BJ (cell line): ENCODE measurements around the gene LRRC32. TPM values are rescaled to one million over a fixed set of nuclear protein-coding genes. Genes with fewer than 3 reads are reported as not detected.
A peak's percentile ranks its signal among the peaks of the same experiment; 100 is the strongest.
"Not testable (repeated sequence)": the region's sequence is repeated elsewhere in the genome, so short reads cannot be mapped to it uniquely, and the experiment has no call there.

ENCODE experiments used
- CTCF ChIA-PET: fragments of 350-600 bp; formaldehyde crosslinking; extraction: SDS; loops from one replicate; lab custom pipeline; 2021; ENCODE audit warnings: antibody characterized with exemption, inconsistent platforms; lab: Yijun Ruan, JAX
- POLR2A ChIA-PET: fragments of 300-600 bp; sonication (Branson Sonifier 250); formaldehyde crosslinking; extraction: SDS; loops from one replicate; lab custom pipeline; 2021; ENCODE audit warnings: antibody characterized with exemption; lab: Charles Lee
- DNase-seq: peaks from one replicate; pipeline ENCODE4 v3.0.0-alpha.2; 2011; ENCODE audit warnings: low read depth
- H3K27me3 ChIP-seq: 2 replicates; pipeline ENCODE4 v1.6.0; 2011; ENCODE audit warnings: low read length; ENCODE audit not compliant: control insufficient read depth, insufficient read depth
- H3K36me3 ChIP-seq: 2 replicates; pipeline ENCODE4 v1.5.1; 2011; ENCODE audit warnings: low read length; ENCODE audit not compliant: control insufficient read depth, insufficient read depth
- H3K4me3 ChIP-seq: 2 replicates; pipeline ENCODE4 v1.5.1; 2011; ENCODE audit warnings: low read depth, mild to moderate bottlenecking, control low read depth, low read length
- CTCF ChIP-seq: IDR thresholded peaks from 2 replicates; pipeline ENCODE4 v1.5.1; 2011; ENCODE audit warnings: low read depth, mild to moderate bottlenecking, control low read depth, inconsistent platforms, low read length, moderate library complexity; ENCODE audit not compliant: insufficient read depth
- polyA plus RNA-seq: library from polyadenylated mRNA; depleted of rRNA; stranded (reverse); fragments of >200 nt; gene quantifications from 2 replicates; pipeline ENCODE4 v1.2.3, GENCODE V29; 2011

The LRRC32 gene
- polyA plus RNA-seq, 1 experiment = 1.9 TPM

- TF ChIP-seq CTCF = no peak
- DNase-seq = no peak
- Histone ChIP-seq H3K27me3 (no peaks in the 10 kb centered on the region), H3K4me3 (no peak overlapping the region), H3K36me3 (no peaks in the 10 kb centered on the region)
- ChIA-PET CTCF (no interaction called here), POLR2A (no interaction called here)
Measured at GRCh38 chr11:76621466-76621865, 49.1 kb downstream of the LRRC32 start.

DNA sequence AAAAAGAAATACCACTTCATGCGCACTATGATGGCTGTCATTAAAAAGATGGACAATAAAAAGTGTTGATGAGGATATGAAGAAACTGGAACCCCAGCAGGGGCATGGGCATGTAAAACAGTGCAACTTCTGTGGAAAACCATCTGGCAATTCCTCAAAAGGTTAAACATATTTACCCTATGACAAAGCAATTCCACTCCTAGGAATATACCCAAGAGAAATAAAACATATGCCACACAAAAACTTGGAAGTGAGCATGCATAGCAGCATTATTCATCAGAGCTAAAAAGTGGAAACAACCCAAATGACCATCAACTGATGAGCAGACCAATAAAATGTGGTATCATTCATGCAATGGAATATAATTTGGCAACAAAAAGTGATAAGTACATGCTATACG is 50.1 kb downstream of the LRRC32 start:
- POLR2A ChIA-PET = interaction anchor here (0.5 kb wide), 1 partner anchor 276 kb away, joined by 3 read pairs; no protein-coding TSS in a partner anchor
- Histone ChIP-seq H3K4me3 (no peak overlapping the region), H3K27me3 (no peaks in the 10 kb centered on the region), H3K36me3 (no peaks in the 10 kb centered on the region)
- TF ChIP-seq CTCF = no peak
- CTCF ChIA-PET = no interaction called here
- peak; percentile 78 for DNase-seq

- CTCF ChIA-PET, DNase-seq, H3K27me3 ChIP-seq, H3K36me3 ChIP-seq, H3K4me3 ChIP-seq, POLR2A ChIA-PET: not testable (repeated sequence)
Measured at GRCh38 chr11:76619801-76620200, 50.7 kb downstream of the LRRC32 start.

DNA sequence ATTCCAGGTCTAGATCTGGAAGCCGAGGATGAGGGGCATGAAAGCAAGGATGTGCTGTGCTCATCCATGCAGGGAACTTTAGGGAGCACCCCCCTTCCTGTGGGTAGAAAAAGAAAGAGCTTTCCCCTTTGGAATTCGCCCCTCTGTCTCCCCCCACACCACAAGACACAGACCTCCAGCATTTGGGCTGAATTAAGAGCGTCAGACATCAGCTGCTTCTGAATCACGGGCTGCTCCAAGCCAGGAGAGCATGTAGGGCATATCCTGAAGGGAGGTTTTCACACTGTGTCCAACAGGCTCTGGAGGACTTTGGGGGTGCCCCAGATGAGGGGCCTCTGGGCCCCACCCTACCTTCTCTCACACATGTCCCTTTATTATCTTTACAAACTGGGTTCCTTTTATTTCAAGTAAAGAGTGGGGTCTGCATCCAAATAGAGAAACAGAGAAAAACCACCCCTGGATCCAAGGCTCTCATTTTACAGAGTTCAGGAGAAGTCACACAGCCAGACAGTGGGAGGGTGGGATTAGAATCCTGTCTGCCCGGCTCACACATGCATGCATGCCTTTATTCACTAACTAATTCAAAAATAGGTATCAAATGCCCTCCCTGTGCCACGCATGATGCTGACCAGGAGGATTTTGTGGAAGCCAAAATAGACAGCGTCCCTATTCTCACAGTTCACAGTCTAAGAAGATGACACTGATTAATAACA is 52.8 kb downstream of the LRRC32 start:
- no peaks in the 10 kb centered on the region for H3K36me3 ChIP-seq
- POLR2A ChIA-PET = no interaction called here

DNA sequence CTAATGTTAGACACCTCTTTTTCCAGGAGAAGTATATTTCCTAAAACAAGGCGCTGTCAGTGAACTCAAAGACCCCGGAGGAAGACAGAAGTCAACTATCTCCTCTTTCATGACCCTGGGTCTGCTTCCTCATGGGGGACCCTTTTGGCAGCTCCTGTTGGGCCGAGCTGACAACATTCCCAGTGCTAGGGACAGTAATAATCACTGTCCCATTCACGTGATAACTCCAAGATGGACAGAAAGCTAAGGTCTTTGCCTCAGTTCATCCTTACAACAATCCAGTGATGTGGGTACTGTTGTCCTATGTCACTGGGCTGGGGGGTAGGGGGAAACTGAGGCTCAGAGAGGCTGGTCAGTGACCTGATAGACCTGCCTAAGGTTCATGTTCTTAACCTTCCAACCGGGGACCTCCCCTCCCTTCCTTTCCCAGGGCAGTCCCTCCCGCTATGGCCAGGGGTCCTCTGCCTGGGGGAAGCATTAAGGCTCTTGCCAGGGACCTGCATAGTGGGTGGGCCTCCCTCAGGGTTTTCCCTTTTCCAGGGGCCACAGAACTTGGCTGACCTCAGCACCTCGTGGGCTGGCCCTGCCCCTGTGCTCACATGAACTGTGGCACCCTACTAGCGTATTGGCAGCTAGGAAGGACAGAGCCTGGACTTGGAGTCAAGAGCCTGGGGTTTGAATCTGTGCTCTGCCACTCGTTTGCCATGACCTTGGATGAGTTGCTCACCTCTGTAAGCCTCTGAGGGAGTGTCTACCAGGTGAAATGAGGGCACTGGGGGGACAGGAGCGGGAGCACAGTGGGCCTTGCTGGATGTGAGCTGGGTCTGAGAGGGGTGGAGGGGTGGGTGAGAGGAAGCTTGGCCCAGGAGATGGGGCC is 53.6 kb downstream of the LRRC32 start:
- H3K4me3 ChIP-seq = no peak overlapping the region
- ChIA-PET CTCF (no interaction called here), POLR2A (no interaction called here)
- TF ChIP-seq CTCF = no peak
- H3K36me3 ChIP-seq = no peaks in the 10 kb centered on the region
- H3K27me3 ChIP-seq = no peaks in the 10 kb centered on the region
- DNase-seq = no peak

More for the DNA sequence above, 52.8 kb downstream of the LRRC32 start:
- CTCF ChIA-PET = no interaction called here
- no peaks in the 10 kb centered on the region for H3K27me3 ChIP-seq
- no peak overlapping the region for H3K4me3 ChIP-seq
- TF ChIP-seq CTCF = no peak
- no peak for DNase-seq
